Endothelial cell (in vitro differentiated cells): Measurements from ENCODE around the gene RHNO1. TPM values are rescaled to one million over a fixed set of nuclear protein-coding genes. Genes with fewer than 3 reads are reported as not detected.
A peak's percentile ranks its signal among the peaks of the same experiment; 100 is the strongest.

Experiments used
- DNase-seq: peaks from one replicate; pipeline ENCODE4 v3.0.0; 2021; ENCODE audit warnings: low spot score
- H3K27ac Mint-ChIP-seq: one replicate; pipeline ENCODE4 v1.8.0; 2021; ENCODE audit warnings: mixed read lengths, inconsistent platforms; ENCODE audit not compliant: unreplicated experiment
- H3K27me3 Mint-ChIP-seq: one replicate; pipeline ENCODE4 v1.8.0; 2021; ENCODE audit warnings: mild to moderate bottlenecking, moderate library complexity, mixed read lengths, inconsistent platforms; ENCODE audit not compliant: unreplicated experiment
- H3K36me3 Mint-ChIP-seq: one replicate; pipeline ENCODE4 v1.8.0; 2021; ENCODE audit warnings: mild to moderate bottlenecking, low read depth, mixed read lengths, inconsistent platforms; ENCODE audit not compliant: unreplicated experiment
- H3K4me1 Mint-ChIP-seq: one replicate; pipeline ENCODE4 v1.8.0; 2021; ENCODE audit warnings: mild to moderate bottlenecking, mixed read lengths, inconsistent platforms; ENCODE audit not compliant: unreplicated experiment
- H3K4me3 Mint-ChIP-seq: one replicate; pipeline ENCODE4 v1.8.0; 2021; ENCODE audit warnings: mild to moderate bottlenecking, mixed read lengths, inconsistent platforms; ENCODE audit not compliant: unreplicated experiment
- H3K9me3 Mint-ChIP-seq: one replicate; pipeline ENCODE4 v1.8.0; 2021; ENCODE audit warnings: mixed read lengths, inconsistent platforms; ENCODE audit not compliant: unreplicated experiment
- CTCF ChIP-seq: fragments of 200-600 bp; sonication (generic); IDR thresholded peaks from one replicate; pipeline ENCODE4 v1.5.0; 2021; ENCODE audit warnings: antibody characterized with exemption; ENCODE audit not compliant: unreplicated experiment
- total RNA-seq: library from RNA; stranded (reverse); fragmentation: NEBNext Ultra II Directional; extraction: Animal tissue kit (Norgen Biotek cat#: 25700); gene quantifications from one replicate; pipeline ENCODE4 v1.2.1, GENCODE V29; 2021; ENCODE audit not compliant: unreplicated experiment

The RHNO1 gene
- total RNA-seq, 1 donor from 2014 or later = 27.7 TPM

GRCh38 chr12:2904260-2904659 is 27.2 kb downstream of the RHNO1 start:
- DNase-seq = no peak
- no peak for TF ChIP-seq CTCF
- no peak overlapping the region for H3K27ac Mint-ChIP-seq
- H3K4me1 Mint-ChIP-seq = peaks cover 6% of the 10 kb centered on the region
- no peaks in the 10 kb centered on the region for H3K9me3 Mint-ChIP-seq
- H3K27me3 Mint-ChIP-seq = peaks cover 1% of the 10 kb centered on the region
- H3K4me3 Mint-ChIP-seq = no peak overlapping the region
- H3K36me3 Mint-ChIP-seq = no peaks in the 10 kb centered on the region

- Mint-ChIP-seq H3K27ac (no peak overlapping the region), H3K27me3 (peaks cover 3% of the 10 kb centered on the region), H3K4me1 (peaks cover 4% of the 10 kb centered on the region), H3K36me3 (peaks cover 27% of the 10 kb centered on the region), H3K4me3 (peak overlapping the region; percentile 7), H3K9me3 (no peaks in the 10 kb centered on the region)
- no peak for TF ChIP-seq CTCF
- DNase-seq = no peak
These were observed 35.2 kb downstream of the RHNO1 start for GRCh38 chr12:2912216-2912575.

- Mint-ChIP-seq H3K4me1 (peaks cover 10% of the 10 kb centered on the region), H3K27me3 (peaks cover 3% of the 10 kb centered on the region), H3K9me3 (no peaks in the 10 kb centered on the region), H3K36me3 (peaks cover 31% of the 10 kb centered on the region), H3K27ac (peak overlapping the region; percentile 90), H3K4me3 (no peak overlapping the region)
- TF ChIP-seq CTCF = no peak
- DNase-seq = no peak
These were observed 42.2 kb downstream of the RHNO1 start for GRCh38 chr12:2919249-2919648.

GRCh38 chr12:2922329-2922728 is 45.3 kb downstream of the RHNO1 start:
- Mint-ChIP-seq H3K27me3 (peaks cover 1% of the 10 kb centered on the region), H3K4me3 (peak overlapping the region; percentile 16), H3K27ac (no peak overlapping the region), H3K36me3 (peaks cover 40% of the 10 kb centered on the region), H3K4me1 (peaks cover 10% of the 10 kb centered on the region), H3K9me3 (no peaks in the 10 kb centered on the region)
- DNase-seq = no peak
- TF ChIP-seq CTCF = no peak

GRCh38 chr12:2923057-2923456 is 46.0 kb downstream of the RHNO1 start:
- H3K9me3 Mint-ChIP-seq = no peaks in the 10 kb centered on the region
- no peak overlapping the region for H3K4me3 Mint-ChIP-seq
- peaks cover 10% of the 10 kb centered on the region for H3K4me1 Mint-ChIP-seq
- H3K36me3 Mint-ChIP-seq = peaks cover 40% of the 10 kb centered on the region
- DNase-seq = no peak
- no peak for TF ChIP-seq CTCF
- no peak overlapping the region for H3K27ac Mint-ChIP-seq
- peaks cover 1% of the 10 kb centered on the region for H3K27me3 Mint-ChIP-seq
